DOHH2 (cell line): ENCODE data around the gene RBFOX2.

Source experiments
- H3F3A ChIP-seq: fragments of 200-600 bp; sonication (generic), shearing (Covaris generic); 2 replicates; pipeline ENCODE4 v1.6.0; 2016; ENCODE audit warnings: antibody characterized with exemption, mild to moderate bottlenecking; ENCODE audit not compliant: control insufficient read depth, insufficient read depth
- H3K27ac ChIP-seq: fragments of 200-600 bp; sonication (generic); 2 replicates; pipeline ENCODE4 v1.5.1; 2014; ENCODE audit warnings: low read depth, mild to moderate bottlenecking, low read length, moderate library complexity
- H3K27me3 ChIP-seq: fragments of 200-600 bp; sonication (generic); 2 replicates; pipeline ENCODE4 v1.6.1; 2014; ENCODE audit warnings: mild to moderate bottlenecking, low read length, mixed read lengths; ENCODE audit not compliant: control insufficient read depth
- H3K36me3 ChIP-seq: fragments of 200-600 bp; sonication (generic); 2 replicates; pipeline ENCODE4 v1.6.1; 2014; ENCODE audit warnings: mild to moderate bottlenecking, low read length, moderate library complexity, mixed read lengths; ENCODE audit not compliant: control insufficient read depth
- H3K4me1 ChIP-seq: fragments of 200-600 bp; sonication (generic); 2 replicates; pipeline ENCODE4 v1.6.1; 2014; ENCODE audit warnings: mild to moderate bottlenecking, low read length, mixed read lengths; ENCODE audit not compliant: control insufficient read depth
- H3K4me2 ChIP-seq: fragments of 200-600 bp; sonication (generic); 2 replicates; pipeline ENCODE4 v1.6.0; 2014; ENCODE audit warnings: mild to moderate bottlenecking, low read length, moderate library complexity
- H3K4me3 ChIP-seq: fragments of 200-600 bp; sonication (generic); 2 replicates; pipeline ENCODE4 v1.5.1; 2014; ENCODE audit warnings: mild to moderate bottlenecking, low read length, mixed read lengths
- H3K79me2 ChIP-seq: fragments of 200-600 bp; sonication (generic); 2 replicates; pipeline ENCODE4 v1.6.1; 2014; ENCODE audit warnings: mild to moderate bottlenecking, low read length, mixed read lengths; ENCODE audit not compliant: control insufficient read depth
- H3K9me2 ChIP-seq: fragments of 200-600 bp; sonication (generic); replicated peaks from 2 replicates; pipeline ENCODE4 v1.6.1; 2014; ENCODE audit warnings: mild to moderate bottlenecking, low read length, mixed read lengths; ENCODE audit not compliant: control insufficient read depth
- H3K9me3 ChIP-seq: fragments of 200-600 bp; sonication (generic); 2 replicates; pipeline ENCODE4 v1.6.1; 2014; ENCODE audit warnings: antibody characterized with exemption, low read length, mixed read lengths; ENCODE audit not compliant: control insufficient read depth, insufficient read depth
- H4K20me1 ChIP-seq: fragments of 200-600 bp; sonication (generic); 2 replicates; pipeline ENCODE4 v1.6.0; 2014; ENCODE audit warnings: low read depth, mild to moderate bottlenecking, antibody characterized with exemption, low read length, moderate library complexity; ENCODE audit not compliant: control insufficient read depth, insufficient read depth
- CTCF ChIP-seq: fragments of 200-600 bp; sonication (generic); IDR thresholded peaks from one replicate; pipeline ENCODE4 v1.5.1; 2014; ENCODE audit warnings: antibody characterized with exemption, mild to moderate bottlenecking, low read depth, low read length; ENCODE audit not compliant: poor library complexity, severe bottlenecking
- EZH2phosphoT487 ChIP-seq: fragments of 200-600 bp; sonication (generic); IDR thresholded peaks from 2 replicates; pipeline ENCODE4 v1.6.1; 2017; ENCODE audit warnings: borderline replicate concordance, mild to moderate bottlenecking, antibody characterized with exemption, low read length, moderate library complexity, mixed read lengths

The RBFOX2 gene

GRCh38 chr22:35910003-35910769 lies 118.4 kb downstream of the RBFOX2 start:
- Histone ChIP-seq H3K79me2 (peaks cover 95% of the 10 kb centered on the region), H3K27ac (no peak overlapping the region), H3K4me1 (peaks cover 99% of the 10 kb centered on the region), H3K27me3 (no peaks in the 10 kb centered on the region), H3K4me2 (no peak overlapping the region), H3K36me3 (peaks cover 4% of the 10 kb centered on the region; the same call in 1 of the 2 replicates), H3K9me2 (no peaks in the 10 kb centered on the region), H3K4me3 (no peak overlapping the region), H3K9me3 (no peaks in the 10 kb centered on the region), H3F3A (peaks cover 19% of the 10 kb centered on the region), H4K20me1 (no peaks in the 10 kb centered on the region)
- no peak for TF ChIP-seq CTCF
- TF ChIP-seq EZH2phosphoT487: no peak

GRCh38 chr22:35905894-35906293 lies 122.7 kb downstream of the RBFOX2 start:
- Histone ChIP-seq H3K4me1 (peaks cover 99% of the 10 kb centered on the region), H3K27me3 (no peaks in the 10 kb centered on the region), H4K20me1 (no peaks in the 10 kb centered on the region), H3K4me2 (peak overlapping the region; percentile 69), H3K36me3 (peaks cover 4% of the 10 kb centered on the region; the same call in 1 of the 2 replicates), H3K9me3 (no peaks in the 10 kb centered on the region), H3K79me2 (peaks cover 97% of the 10 kb centered on the region), H3K9me2 (no peaks in the 10 kb centered on the region), H3K27ac (peak overlapping the region; percentile 75), H3F3A (peaks cover 32% of the 10 kb centered on the region), H3K4me3 (peak overlapping the region; percentile 42)
- TF ChIP-seq CTCF: no peak
- TF ChIP-seq EZH2phosphoT487: no peak

GRCh38 chr22:35904752-35905151 lies 123.9 kb downstream of the RBFOX2 start:
- TF ChIP-seq EZH2phosphoT487: no peak
- Histone ChIP-seq H3K79me2 (peaks cover 97% of the 10 kb centered on the region), H3K36me3 (peaks cover 4% of the 10 kb centered on the region; the same call in 1 of the 2 replicates), H3K27ac (peak overlapping the region; percentile 75), H3K9me3 (no peaks in the 10 kb centered on the region), H3K9me2 (no peaks in the 10 kb centered on the region), H4K20me1 (no peaks in the 10 kb centered on the region), H3K4me2 (peak overlapping the region; percentile 69), H3K4me3 (peak overlapping the region; percentile 53), H3K27me3 (no peaks in the 10 kb centered on the region), H3F3A (peaks cover 32% of the 10 kb centered on the region), H3K4me1 (peaks cover 99% of the 10 kb centered on the region)

- H3K4me3 ChIP-seq: peak overlapping the region; percentile 53
- H3K4me2 ChIP-seq: peak overlapping the region; percentile 69
- no peaks in the 10 kb centered on the region for H4K20me1 ChIP-seq
- H3F3A ChIP-seq: peaks cover 31% of the 10 kb centered on the region
- no peaks in the 10 kb centered on the region for H3K27me3 ChIP-seq
- no peaks in the 10 kb centered on the region for H3K9me2 ChIP-seq
- H3K79me2 ChIP-seq: peaks cover 97% of the 10 kb centered on the region
- H3K9me3 ChIP-seq: no peaks in the 10 kb centered on the region
- peak overlapping the region; percentile 75 for H3K27ac ChIP-seq
- peaks cover 98% of the 10 kb centered on the region for H3K4me1 ChIP-seq
- peaks cover 4% of the 10 kb centered on the region; the same call in 1 of the 2 replicates for H3K36me3 ChIP-seq
- no peak for TF ChIP-seq EZH2phosphoT487
- no peak for TF ChIP-seq CTCF
These were observed 124.3 kb downstream of the RBFOX2 start for GRCh38 chr22:35904336-35904692.
